GM19395 (cell line): Measurements from ENCODE around the gene CEPT1.
"Not testable (repeated sequence)": the region's sequence is repeated elsewhere in the genome, so short reads cannot be mapped to it uniquely, and the experiment has no call there.

Source experiments
- ATAC-seq: cut with Tn5 transposase; IDR thresholded peaks from one replicate; pipeline ENCODE4 v1.9.1; 2021; ENCODE audit warnings: mild to moderate bottlenecking, moderate library complexity; ENCODE audit not compliant: unreplicated experiment

Gene CEPT1

DNA sequence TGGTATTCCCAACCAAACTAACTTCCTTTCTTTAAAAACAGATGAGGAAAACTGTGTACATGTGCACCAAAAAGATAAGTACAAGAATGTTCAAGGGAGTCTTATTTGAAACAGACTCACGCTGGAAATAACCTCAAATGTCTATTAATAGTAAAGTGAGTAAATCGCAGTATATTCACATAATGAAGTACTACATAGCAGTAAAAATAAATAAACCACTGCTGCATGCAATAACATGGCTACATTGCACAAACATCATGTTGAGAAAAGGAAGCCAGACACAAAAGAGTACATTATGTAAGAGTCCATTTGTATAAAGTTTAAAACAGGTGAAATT is 65.7 kb downstream of the CEPT1 start:
- no peak for ATAC-seq

DNA sequence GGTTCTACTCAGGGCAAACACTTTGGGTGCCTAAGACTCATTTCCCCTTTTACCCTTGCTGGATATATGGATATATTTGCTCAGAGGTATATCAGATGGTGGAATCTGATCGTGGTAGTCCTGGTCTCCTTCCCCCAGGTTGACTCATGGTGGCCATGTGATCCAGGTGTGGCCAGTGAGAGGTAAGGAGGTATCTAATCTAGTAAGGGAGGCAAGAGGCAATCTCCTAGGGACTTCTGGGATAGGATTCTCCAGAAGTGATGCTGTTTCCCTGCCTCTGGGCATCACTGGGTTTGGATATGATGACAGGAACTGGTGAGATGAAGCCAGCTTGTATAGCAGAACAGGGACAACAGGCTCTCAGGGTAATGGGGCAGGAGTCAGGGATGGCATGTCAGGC is 68.9 kb downstream of the CEPT1 start:
- no peak for ATAC-seq

DNA sequence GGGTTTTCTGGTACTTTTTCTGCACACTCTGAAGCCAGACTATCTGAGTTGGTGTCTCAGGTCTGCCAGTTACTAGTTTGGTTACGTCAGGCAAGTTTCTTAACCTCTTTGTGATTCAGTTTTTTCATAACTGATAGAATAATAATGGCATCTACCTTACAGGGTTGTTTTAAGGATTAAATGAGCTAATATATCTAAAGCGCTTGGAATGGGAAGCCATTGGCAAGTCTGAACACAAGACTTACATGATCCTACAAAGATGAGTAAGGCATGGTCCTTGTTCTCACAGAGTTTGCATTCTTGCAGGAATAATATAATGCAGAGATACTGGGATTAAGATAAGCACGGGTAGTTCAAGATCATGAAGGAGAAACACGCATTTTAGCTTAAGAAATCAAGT is 69.6 kb downstream of the CEPT1 start:
- ATAC-seq = no peak

DNA sequence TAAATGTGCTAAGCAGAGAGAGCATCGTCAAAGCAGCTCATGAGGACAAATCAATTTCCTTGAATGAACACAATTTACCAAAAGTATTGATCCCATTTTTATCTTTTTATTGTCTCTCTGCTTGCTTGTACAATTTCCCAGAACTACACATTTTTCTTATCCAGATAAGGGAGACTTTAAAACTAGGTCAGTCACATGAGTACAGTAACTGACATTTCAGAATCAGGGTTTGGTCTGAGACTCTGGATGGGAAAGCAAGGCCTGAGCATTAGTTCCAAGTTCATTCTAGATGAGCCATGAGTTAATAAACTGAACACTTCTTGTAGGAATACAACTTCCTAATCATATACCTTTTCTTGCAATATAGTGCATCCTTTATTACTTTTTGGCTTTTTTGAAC is 71.9 kb downstream of the CEPT1 start:
- ATAC-seq = no peak

DNA sequence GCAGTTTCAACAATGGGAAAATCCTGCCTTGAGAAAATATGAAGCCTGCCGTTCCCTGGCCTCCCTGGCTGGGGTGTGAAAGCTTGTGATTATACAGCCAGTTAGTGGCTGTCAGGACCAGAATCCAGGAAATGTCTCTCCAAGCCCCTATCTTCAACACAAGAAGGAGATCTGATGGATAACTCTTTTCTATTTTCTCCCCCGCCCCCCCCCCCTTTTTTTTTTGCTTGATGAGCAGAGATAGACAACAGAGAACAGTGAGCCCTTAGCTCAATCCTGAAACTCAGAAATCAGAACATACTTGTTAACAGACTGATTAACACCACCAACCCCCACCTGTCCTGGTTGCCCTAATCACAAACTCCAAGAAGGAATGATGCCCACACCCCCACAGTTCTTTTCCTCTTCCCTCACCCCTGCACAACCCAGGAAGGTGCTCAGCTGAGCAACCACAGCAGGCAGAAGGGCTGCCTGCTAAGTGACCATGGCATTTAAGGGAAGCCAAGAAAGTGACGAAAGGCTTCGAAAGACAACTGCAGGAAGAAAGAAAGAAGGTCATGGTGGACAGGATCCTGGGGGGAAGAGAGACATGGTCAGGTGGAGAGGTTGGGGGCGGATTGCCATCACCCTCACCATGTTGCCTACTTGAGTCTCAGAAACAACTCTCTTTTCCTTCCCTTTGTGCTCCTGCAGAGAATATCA is 72.8 kb downstream of the CEPT1 start:
- no peak for ATAC-seq

DNA sequence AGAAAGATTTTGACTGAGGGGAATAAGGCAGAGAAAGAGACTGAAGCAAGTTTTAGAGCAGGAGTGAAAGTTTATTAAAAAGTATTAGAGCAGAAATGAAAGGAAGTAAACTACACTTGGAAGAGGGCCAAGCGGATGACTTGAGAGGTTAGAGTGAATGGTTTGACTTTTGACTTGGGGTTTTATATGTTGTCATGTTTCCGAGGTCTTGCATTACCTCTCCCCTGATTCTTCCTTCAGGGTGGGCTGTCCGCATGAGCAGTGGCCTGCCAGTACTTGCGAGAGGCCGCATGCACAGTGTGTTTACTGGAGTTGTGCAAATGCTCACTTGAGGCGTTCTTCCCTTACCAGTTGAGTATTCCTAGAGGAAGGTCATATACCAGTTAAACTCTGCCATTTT is 73.4 kb downstream of the CEPT1 start:
- ATAC-seq = no peak

DNA sequence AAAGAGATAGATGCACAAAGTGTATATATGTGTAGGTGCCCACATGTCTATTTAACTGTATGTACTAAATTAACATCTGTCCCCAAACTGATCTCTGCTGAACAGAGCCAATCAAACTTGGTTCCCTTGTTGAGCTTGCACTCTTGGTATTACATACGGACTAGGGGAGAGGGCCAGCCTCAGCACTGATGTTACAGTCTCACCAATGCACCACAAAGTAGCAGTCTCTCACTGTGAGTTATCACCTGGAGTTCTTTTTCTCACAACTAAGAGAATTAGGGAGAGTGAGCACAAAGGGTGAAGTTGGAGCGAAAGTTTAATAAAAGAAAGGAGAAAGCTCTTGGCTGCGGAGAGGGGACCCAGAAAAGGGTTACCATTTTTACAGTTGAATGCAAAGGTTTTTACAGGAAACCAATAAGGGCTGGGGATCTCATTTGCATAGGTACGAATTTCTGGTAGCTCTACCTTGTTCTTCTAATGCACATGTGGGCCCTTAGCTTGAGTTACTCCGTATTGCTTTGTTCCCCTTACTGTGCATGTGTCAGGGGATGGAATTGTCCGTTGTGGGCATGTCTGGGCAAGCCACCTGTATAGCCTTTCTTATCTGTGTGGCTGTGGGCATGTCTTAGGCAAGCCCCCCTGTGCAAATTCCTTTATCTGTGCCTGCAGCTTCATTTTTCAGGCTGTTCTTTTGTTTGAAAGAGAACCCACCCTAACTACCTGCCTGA is 74.2 kb downstream of the CEPT1 start:
- no peak for ATAC-seq

DNA sequence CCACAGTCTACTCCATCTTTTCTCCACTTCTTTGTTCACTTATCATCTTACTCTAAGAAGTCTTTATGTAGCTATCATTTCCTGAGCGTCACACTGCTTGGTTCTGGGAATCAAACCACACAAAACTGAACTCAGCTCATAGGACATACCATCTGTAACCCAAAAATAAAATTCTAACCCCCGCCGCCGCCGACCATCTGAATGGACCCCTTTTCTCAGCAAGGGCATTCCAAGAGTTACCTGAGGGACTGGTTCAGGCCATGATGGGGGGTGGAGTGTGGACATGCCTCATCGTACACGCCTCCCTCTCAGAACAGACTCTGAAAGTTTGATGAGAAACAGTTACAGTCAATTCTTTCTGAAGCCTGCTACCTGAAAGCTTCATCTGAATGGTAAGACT is 74.9 kb downstream of the CEPT1 start:
- ATAC-seq = no peak

DNA sequence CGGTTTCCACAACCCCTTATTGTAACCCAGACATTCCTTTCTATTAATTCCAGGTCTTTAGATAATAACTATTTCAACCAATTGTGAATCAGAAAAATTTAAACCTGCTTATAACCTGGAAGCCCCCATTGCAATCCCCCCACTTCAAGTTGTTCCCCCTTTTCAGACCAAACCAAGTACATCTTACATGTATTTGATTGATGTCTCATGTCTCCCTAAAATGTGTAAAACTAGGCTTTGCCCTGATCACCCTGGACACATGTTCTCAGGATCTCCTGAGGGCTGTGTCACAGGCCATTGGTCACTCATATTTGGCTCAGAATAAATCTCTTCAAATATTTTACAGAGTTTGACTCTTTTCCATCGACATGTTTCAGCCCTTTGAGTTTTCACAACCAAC is 75.3 kb downstream of the CEPT1 start:
- not testable (repeated sequence) for ATAC-seq

DNA sequence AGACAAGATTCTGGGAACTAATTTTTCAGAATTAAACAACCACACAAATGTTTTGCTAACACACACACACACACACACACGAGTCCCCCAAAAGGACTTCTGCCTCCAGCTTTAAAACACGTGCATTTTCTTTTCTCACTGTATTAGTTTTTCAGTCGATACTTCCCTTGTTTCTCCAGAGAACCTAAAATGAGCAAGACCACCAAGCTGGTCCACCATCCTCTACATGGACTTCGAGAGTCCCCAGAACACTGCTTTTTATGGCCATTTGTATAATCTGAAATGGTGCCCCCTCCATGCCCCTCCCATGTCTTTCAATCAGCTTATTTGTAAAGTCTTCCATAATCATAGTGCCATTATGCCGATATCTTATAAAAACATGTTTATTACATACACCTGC is 76.7 kb downstream of the CEPT1 start:
- ATAC-seq = no peak

DNA sequence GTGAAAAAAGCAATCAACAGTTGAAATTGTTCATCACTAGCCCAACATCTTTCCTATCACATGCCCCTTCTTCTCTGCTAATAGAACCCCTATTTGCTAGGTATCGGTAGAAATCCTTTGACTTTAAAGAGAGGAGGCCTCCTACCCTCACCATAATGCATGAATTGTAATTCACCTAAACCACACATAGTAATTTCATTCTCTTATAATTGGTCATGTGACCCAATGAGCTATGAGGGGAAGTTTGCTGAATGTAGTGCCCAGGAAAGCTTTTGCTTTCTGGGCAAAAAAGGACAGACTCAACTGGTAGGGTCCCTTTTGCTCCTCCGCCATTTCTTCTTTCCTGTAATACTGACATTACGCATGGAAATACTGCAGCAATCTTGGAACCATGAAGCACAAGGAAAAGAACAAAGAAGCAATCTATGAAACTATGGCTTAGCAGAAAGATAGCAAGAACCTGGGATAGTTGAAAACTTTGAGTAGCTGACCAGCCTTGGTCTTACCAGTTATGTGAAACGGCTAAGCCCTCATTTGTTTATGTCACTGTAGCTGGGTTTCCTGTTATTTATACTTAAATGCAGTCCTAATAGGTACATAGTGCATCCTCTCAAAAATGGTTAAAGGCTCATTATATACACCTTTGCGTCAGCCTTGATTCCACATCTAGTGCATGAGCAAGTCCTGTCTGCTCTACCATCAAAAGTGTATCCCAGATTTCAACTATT is 77.3 kb downstream of the CEPT1 start:
- ATAC-seq = no peak

DNA sequence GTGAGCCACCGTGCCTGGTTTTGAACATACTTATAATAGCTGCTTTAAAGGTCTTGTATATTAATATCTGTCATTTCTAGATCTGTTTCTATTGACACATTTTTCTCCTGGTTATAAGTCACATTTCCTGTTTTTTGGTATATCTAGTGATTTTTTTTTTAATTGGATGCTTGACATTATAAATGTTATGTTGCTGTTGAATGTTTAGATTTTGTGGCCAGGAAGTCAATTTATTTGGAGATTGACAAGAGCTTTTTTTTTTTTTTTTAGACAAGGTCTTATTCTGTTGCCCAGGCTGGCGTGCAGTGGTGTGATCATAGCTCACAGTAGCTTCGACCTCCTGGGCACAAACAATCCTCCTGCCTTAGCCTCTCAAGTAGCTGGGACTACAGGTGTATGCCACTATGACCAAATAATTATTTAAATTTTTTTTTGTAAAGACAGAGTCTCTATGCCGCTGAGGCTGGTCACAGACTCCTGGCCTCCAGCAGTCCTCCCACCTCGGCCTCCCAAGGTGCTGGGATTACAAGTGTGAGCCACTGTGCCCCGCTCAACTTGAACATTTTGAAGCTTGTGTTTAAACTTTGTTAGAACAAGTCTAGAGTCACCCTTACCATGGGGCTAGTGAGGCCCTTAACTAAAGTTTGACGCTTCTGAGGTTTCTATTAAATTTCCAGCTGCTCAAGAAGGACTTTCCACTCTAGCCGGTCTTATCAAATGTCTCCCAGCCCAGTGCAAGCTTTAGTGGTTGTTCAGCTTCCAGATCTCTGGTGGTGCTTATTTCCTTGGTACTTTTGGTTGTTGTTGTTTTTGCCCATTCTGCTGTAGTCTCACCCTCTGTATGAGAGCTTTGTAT is 78.9 kb downstream of the CEPT1 start:
- no peak for ATAC-seq

DNA sequence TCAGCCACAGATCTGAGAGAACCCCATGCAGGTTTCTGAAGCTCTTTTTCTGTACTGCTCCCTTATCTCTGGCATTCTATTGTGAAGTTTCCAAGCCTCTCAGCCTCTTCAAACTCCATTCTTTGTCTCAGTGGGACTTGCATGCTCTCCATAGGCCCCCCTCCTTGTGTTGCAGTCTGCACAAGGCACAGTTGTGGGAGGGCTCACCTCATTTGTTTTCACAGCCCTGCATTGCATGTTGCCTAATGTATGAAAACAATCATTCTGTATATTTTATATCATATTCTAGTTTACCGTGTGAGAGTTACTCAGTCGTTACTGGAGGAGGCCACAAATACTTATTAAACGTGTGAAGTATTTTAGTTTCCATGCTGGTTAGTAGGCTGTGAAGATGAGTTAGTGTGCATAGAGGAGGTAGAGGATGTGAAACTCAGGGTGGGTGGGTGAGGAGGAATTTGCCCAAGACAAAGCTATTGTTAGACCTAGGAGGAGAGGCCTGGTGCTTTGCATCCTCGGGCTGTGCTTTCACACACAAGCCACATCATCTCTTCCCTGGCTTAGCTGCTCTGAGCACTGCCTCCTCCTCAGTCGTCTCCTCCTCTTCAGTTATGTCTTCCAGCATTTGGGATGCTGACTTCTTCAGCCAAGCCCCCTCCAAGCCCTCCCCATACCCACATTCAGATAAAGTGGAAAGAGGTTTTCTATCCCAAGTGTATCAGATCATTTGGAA is 79.7 kb downstream of the CEPT1 start:
- peak; percentile 31 for ATAC-seq

DNA sequence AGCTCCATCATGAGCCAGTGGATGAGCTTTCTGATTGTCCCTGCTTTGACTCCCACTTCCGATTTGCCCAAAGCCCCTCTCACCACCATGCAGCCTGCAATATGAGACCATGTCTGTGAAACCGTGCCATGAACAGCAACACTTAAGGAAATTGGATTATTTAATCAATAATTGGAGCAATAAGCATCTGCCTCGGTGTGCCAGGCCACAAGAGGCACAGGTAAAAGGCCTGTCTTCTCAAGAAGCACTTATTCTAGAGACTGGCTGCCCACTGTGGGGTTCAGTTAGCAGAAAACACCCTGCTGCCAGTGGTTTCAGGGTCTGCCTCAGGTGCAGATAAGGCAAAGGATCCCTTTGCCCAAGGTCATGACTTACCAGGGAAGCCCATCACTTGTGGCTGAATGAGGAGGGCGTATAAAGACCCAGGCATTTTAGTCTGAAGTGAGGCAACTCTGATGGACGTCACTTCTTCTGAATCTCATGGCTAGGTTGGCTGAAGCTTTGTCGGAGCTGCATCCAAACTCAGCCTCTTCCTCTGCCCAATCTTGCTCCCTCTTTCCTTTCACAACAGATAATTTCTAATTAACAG is 80.4 kb downstream of the CEPT1 start:
- ATAC-seq = no peak

DNA sequence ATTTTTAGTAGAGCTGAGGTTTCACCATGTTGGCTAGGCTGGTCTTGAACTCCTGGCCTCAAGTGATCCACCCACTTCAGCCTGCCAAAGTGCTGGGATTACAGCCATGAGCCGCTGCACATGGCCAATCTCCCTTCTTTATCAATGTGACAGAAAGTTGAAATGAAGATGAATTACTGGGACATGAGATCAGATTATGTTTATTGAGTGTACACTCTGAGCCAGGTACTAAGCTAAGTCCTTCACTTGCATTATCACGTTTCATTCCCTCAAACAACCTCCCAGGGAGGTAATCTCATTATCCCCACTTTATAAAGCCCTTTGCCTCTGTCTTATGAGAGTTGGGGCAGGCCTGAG is 81.2 kb downstream of the CEPT1 start:
- ATAC-seq = no peak

DNA sequence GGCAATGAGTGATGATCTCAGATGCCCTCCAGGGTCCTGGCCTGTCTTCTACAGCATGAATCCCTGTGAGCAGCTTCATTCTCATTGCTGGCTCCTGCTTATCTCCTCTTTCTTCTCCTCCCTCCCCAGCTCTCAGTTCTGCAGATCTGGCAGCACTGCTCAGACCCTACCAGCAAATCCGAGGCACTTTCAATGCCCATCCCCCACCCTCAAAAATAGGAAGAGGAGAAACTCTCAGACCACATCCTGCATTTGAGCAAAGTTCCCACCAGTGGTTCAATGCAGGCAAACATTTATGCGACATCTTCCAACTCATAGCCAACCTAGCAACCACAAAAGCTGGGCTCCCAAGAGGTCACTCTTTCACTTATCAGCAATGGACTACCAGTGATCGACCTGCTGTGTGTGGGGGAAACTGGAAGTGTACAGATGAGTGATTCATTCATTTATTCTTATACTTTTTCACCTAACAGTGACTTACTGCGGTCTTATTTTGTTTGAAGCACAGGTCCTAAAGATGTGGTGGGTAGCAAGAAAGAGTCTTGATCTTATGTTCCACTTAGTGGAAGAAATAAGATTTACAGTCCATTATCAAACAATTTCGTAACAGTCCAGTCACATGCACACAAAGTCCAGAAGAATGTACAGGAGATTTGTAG is 81.7 kb downstream of the CEPT1 start:
- ATAC-seq = peak; percentile 72

DNA sequence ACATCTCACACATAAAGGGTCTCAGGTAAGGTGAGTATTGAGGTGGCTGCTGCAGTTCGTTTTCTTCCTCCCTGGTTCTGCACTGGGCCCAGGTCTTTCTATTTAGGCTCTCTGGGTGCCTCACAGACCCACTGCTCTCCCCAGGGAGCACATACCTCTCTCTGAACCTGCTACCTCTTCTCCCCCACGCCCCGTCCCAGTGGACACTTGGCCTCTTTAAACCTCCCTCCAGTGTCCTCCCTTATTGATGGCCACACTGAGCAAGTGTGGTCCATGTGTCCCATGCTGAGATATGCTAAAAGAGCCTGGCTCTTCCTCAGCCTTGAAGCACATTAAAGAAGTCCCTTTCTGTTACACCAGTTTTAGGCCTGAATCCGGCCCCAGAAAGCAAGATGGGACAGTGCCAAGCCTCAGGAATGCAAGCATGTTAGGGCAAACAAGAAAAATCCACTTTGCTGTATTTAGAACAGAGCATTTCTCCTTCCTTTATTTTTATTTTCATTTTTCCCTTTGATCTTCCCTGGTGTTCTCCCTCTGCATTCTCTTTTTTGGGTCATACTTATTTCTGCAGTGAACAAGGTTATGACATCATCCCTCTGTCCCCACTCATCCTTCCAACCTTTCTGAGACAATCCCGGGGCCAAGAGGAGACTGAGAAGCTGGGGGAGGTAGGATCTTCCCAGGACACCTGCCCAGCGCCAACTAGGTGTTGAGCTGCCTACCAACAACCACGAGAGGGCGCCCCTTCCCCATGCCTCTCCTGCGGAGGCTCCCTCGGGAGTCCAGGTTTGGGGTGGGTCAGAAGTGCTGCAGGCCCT is 82.5 kb downstream of the CEPT1 start:
- ATAC-seq = peak; percentile 2

DNA sequence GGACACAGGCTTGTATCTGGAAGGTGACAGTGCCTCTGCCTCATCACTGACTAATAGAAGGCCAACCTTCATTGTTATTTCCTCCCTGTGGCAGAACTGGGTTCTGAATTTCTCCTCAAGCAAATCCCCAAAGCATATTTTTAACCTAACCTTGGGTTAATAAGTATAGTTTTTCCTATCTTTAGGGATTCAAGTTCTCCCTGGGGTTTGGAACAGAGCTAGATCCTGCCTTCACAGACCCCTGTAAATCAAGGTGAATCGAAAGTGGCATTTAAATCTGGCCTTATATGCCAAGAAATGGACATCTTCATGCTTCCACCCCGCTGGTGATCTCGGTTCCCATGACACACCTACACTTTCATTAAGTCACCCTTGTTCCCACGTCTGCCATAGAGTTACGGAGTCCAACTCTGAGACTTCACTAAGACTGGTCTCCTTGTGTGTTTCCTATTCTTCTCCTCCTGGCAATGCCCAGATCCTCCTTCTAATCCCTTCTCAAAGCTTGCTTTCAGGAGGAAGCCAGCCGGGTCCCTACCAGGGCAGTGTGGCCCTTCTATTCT is 83.2 kb downstream of the CEPT1 start:
- ATAC-seq = no peak

DNA sequence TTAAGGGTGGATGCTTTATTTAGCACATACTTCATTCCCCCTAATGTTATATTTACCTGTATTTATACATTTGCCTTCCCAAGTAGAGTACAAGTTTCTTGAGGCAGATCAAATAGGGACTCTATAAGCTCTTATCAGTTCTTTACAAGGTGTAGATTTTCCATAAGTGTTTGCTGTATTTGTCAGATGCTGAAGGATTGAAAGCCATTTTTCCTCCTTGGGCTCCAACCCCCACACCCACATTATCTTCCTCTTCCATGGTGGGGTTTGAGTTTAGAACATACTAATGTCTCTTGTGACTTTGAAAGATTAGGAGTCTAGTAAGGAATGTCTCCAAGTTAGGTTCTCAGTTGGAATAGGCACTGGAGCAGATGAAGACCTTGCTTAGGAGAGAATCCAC is 85.1 kb downstream of the CEPT1 start:
- ATAC-seq = no peak
